NCI-H82 treated with DMSO at 0.1 percent for 48 hours (cell line): ENCODE data around the gene EDNRB.
"Not testable (repeated sequence)": the region's sequence is repeated elsewhere in the genome, so short reads cannot be mapped to it uniquely, and the experiment has no call there.

ENCODE experiments used
- DNase-seq: peaks from one replicate; lab custom pipeline; 2025; ENCODE audit not compliant: unreplicated experiment; lab: John Stamatoyannopoulos, UW

Gene EDNRB

DNA sequence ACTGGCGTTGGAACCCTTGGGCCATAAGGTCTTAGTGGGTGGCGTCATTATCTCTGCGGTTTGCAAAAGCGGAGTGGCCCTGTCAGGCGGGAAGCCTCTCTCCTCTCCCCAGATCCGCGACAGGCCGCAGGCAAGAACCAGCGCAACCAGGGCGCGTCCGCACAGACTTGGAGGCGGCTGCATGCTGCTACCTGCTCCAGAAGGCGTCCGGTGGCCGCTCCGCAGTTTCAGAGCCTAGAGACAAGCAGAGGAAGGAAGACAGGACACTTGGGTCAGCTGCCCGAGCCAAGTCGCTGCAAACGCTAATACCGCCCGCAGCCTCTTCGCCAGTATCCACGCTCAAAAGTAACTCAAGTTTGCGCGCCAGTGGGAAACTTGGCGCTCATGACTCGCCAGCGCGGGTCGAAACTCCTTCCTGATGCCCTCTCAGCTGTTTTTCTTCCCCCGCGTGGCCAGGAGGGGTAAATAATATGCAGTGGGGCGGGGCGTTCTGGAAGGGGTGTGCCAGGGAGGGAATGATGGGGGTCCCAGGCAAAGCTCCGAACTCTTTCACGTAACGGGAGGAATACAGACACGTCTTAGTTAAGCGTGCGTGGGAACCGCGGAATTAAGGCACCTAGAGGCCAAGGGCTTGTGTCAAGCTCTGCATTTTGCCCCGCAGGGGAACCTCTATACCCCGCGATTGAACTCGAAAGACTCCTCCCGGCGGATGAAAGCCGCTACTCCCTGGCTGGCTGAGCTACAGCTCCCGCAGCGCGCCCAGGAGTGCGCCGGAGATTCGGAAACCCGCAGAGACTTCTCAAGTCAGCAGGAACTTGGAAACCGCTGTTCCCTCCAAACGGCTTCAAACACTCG is at the start of gene EDNRB:
Gene EDNRB, minus strand, starts transcription at position 441 of the 855 bp plus-strand sequence. Its CDS starts 258 bp downstream, at position 183.
- DNase-seq, result no peak

DNA sequence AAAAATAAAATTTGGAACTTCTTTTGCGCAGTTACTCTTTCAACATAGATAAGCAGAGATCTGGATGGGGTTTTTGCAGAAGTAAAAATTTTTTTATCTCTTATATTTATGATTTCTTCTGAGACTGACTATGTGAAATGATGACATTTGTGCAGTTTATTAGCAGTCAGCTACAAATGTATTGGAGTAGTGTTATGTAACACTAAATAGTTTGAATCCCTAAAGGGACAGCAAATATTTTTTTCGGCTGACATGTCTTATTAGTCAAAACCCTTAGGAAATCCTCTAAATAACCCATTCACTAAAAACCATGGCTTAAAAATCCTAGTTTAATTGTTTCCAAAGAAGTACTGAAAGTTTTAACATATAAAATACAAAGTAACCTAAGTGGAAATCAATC is 48.0 kb upstream of the EDNRB start:
- DNase-seq, result no peak

- DNase-seq, result no peak
Observed at GRCh38 chr13:77952737-77953136, 34.1 kb upstream of the EDNRB start.

- no peak for DNase-seq
Observed at GRCh38 chr13:77952276-77952675, 33.6 kb upstream of the EDNRB start.

DNA sequence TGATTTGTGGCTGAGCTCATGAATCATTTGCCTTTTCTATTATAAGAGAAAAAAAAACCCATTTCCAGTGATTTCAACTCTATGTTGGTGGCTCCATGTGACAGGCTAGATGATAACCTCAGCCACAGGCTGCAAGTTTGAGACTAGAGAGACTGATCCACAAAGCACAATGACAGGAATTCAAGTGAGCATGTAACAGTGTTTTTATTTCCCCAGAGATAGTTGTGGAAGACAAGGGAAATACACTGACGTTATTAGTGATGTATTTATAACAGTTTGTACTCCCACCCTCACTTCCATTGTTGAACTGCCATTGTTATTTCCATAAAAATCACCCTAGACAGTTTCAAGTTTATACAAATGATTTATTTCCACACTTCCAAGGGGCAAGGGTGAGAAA is 27.9 kb upstream of the EDNRB start:
- DNase-seq, result no peak

DNA sequence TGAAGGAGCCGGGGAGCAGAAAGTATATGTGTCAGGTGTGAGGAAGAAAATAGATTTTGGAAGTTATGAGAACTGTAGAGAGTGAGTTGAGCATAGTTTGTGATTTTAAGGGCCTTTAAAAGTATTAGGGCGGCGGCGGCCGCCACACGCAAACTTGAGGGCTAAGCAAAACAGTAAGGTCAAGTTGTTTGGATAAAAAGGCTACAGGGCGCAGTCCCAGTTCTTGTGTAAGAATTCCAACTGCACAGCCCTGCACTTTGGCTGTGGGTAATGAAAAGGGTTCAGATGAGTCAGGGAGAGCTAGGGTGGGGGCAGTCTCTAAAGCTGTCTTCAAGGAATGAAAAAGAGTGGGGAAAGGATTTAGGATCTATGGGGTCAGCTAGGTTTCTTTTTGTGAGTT is 16.4 kb upstream of the EDNRB start:
- not testable (repeated sequence) for DNase-seq

DNA sequence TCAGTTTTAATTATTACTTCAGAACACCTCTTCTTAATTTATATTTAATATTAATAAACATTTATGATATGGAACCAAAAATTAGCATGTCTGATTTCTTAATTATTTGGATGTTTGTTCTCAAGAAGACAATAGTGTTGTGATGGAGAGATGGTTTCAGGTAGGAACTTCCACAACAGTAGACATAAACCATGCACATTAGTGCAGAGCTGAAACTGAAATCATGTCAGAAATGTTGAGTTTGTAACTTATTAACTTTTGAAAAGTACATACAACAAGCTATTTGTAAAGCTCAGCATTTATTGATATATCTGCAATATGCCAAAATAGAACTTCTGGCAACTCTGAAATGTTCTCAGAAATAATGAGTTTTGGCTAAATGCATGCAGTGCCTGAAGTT is 11.8 kb upstream of the EDNRB start:
- no peak for DNase-seq

GRCh38 chr13:77928909-77929308 is 10.3 kb upstream of the EDNRB start:
- no peak for DNase-seq

DNA sequence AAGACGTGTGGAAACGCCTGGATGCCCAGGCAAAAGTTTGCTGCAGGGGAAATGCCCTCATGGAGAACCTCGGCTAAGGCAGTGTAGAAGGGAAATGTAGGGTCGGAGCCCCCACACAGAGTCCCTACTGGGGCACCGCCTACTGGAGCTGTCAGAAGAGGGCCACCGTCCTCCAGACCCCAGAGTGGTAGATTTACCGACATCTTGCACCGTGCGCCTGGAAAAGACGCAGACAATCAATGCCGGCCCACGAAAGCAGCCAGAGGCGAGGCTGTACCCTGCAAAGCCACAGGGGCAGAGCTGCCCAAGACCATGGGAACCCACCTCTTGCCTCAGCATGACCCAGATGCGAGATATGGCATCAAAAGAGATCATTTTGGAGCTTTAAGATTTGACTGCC is 7.0 kb upstream of the EDNRB start:
- DNase-seq, result no peak

DNA sequence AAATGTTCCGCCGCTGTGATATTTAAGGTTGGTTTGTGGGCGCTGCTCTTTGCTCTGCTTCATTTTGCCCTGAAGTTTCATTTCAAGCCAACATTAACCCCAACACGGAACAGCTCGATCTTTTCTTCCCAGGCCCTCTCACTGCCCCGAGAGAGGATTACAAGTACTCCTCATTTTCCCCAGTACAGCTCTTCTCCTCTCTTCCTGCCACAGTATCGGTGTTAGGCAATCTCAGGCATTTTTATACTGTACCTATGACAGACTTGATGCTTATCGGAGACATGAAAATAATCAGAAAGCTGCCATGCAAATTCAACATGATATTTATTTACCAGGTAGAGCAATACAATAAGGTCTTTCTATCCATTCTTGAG is 1.3 kb upstream of the EDNRB start:
- no peak for DNase-seq

DNA sequence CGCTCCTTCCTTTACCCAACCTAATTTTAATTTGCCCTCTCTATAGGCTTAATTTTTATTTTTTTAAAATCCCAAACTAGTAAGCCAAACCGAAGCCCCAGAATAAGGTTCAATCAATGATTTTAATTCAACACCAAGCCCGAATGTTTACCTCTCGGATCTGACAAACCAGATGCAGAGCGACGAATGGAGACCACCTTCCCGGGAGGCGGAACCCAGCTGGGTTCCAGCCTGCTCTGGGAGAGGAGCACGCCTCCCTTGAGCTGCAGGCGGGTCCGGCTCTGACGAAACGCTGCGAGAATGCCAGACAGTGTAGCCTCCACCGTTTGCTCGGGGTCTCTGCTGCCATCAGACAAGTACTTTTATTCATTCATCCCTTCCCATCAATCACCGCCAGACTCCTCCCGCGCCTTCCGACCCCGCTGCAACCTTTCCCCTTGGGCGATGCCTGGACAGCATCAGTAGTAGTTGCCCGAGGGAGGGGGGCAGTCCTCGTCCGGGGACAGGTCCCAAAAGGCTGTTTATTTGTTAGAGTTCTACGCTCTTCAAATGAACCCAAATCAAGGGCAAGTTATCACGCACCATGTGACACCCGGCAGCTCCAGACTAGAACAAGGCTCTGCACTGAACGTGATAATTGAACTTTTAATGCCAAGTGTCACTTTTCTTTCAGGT is 752 bp upstream of the EDNRB start:
- no peak for DNase-seq

GRCh38 chr13:77916488-77916887 is 2.1 kb downstream of the EDNRB start:
- DNase-seq, result no peak

DNA sequence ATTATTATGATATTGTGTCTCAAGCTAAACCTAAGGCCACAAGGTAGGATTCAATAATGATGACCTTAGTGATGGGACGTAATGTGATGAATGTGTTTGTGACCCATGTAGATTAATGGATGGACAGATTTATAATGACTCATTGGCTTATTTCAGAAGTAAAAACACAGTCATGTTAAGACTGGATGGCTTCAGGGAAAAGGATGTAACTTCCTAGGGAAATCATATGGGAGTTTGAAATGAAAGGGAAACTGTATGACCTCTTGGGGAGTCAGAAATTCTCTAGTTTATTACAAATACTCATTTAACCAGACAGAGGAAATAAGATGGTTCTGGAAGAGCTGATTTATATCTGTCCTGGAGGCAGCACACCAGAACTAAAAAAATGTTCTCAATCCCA is 2.9 kb downstream of the EDNRB start:
- DNase-seq, result no peak

DNA sequence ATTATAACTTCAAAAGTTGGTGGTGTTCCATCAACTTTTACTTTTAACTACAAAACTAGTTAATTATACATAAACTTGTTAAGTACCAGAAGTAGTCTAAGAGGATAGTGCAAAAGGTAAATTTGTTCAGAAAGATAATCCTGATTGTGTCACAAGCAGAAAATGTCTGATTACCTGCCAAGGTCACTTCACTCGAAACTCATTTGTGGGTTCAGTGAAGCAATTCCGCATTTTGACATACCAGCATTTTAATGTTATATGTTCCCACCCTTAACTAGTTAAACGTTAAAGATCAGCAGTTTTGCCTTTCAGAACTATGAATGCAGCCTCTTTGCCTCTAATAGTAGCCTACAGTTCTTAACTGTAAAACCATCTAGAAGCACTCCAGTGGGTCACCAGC is 5.6 kb downstream of the EDNRB start:
- DNase-seq, result no peak

DNA sequence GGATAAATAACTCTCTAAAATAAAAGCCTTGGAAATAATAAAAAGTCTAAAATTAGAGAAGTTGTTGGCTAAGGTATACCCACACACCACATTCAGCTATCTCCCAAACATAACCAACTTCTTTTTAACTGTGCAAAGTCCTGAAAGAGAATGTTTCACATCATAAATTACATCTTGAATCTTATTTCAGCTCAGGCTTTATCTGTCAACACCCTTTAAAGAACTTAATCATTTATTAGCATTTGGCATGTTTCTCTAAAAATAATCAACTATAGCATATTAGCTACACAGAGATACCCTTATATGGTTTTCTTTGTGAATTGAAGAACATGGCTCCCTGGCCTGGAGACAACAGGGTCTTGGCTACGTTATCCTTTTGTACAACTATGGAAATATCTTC is 6.9 kb downstream of the EDNRB start:
- DNase-seq, result no peak

DNA sequence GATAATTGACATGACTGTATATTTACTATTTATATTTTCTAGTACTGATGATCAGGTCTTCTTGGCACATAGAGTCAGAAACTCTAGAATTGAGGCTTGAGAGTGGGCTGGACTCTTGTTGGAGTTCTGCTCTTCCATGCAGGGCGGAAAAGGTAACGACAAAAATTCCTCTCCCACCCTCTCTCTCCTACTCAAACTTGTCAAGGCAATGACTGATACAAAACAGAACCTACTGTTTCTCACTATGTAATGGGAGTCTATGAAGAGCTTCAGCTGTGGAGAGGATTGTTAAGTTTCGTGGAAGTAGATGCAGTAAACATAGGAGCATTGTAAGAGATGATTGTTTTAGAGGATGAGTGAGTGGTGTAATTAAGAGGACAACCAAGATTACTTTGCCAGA is 8.8 kb downstream of the EDNRB start:
- DNase-seq, result no peak

DNA sequence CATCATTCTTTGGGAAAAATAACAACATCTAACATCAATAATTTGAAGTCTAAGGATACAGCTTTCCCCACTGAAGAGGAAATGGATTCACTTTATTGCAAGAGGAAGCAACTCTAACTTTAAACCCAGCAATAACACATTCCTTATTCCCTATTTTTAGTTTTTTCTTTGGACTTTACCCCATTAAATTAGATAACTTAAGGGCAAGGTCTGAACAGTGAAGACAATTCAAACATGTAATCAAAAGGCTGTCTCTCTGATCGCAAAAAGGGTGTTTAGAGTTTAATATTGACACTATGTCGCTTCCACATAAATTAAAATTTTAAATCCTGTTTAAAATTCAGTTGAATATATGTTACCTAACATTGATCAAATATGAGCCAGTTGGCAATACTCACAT is 10.1 kb downstream of the EDNRB start:
- no peak for DNase-seq

- peak; percentile 33 for DNase-seq
Observed at GRCh38 chr13:77907666-77908341, 10.8 kb downstream of the EDNRB start.

- no peak for DNase-seq
Observed at GRCh38 chr13:77904031-77904430, 14.6 kb downstream of the EDNRB start.

DNA sequence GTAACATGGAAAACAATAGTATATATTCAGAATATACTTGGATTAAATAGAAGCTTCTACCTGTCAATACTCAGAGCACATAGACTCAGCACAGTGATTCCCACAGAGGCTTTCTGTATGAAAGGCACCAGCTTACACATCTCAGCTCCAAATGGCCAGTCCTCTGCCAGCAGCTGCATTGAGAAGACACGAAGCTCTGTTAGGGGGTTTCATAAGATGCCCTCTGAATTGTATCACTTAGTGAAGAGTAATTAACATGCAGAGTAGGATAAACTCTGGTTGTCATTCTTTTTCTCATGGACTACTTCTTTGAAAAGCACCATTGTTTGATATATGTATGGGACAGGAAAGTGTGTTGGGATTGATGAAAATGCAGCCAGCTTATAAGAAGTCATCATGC is 15.2 kb downstream of the EDNRB start:
- no peak for DNase-seq

DNA sequence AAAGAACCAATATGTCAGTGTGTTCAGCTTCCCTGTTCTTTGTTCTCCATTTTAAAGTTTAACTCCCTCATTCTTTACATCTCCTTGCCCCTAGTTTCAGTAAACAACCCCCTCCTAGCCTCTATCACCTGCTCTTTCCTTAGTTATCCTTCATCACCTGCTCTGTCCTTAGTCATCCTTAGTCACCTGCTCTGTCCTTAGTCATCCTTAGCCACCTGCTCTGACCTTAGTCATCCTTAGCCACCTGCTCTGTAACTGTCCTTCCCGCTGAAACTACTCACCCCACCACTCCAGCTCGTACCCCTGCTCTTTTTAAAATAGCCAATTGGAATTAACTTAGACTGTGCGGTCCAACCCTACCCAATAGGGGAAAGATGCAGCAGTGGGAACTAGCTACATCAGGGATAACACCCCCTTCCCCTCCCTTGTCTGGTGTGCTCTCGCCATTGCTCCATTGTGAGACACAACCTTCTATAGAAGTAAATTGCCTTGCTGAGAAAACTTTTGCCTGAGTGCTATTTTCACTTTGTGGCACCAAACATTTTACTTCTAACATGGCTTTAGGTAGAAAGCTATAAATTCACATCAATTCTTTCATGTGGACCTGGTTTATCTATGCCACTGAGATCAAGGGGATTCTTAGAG is 16.2 kb downstream of the EDNRB start:
- no peak for DNase-seq

- DNase-seq, result no peak
Observed at GRCh38 chr13:77898097-77898496, 20.5 kb downstream of the EDNRB start.
